Transverse colon (tissue), 4 donors: Measurements from ENCODE around the gene MYNN. TPM values are rescaled to one million over a fixed set of nuclear protein-coding genes. Genes with fewer than 3 reads are reported as not detected.

Experiments used
- DNase-seq: peaks from one replicate; pipeline ENCODE4 v3.0.0-alpha.2; 2019
- H3K27ac ChIP-seq, 4 donors: fragments of 200-600 bp; sonication (generic); 2 replicates each; pipeline ENCODE4 v1.5.1; 2016 to 2018; ENCODE audit warnings: inconsistent platforms in 4 of 4
- H3K27me3 ChIP-seq: fragments of 200-600 bp; sonication (generic); 2 replicates; pipeline ENCODE4 v1.5.1; 2017; ENCODE audit warnings: inconsistent platforms
- H3K36me3 ChIP-seq, 4 donors: fragments of 200-600 bp; sonication (generic); 2 replicates each; pipeline ENCODE4 v1.5.1; 2017 to 2019; ENCODE audit warnings: inconsistent platforms in 4 of 4
- H3K4me1 ChIP-seq, 4 donors: fragments of 200-600 bp; sonication (generic); 2 replicates each; pipeline ENCODE4 v1.5.1; 2017 to 2020; ENCODE audit warnings: inconsistent platforms in 4 of 4
- H3K4me3 ChIP-seq, 4 donors: fragments of 200-600 bp; sonication (generic); 1 replicate in 1 of 4; 2 replicates in 3 of 4; pipeline versions ENCODE4 v1.5.1 to v1.6.1; 2017 to 2019; ENCODE audit warnings: inconsistent platforms in 4 of 4
- H3K9me3 ChIP-seq, 2 donors: fragments of 200-600 bp; sonication (generic); 2 replicates each; pipeline ENCODE4 v1.5.1; 2017 to 2019; ENCODE audit warnings: inconsistent platforms in 2 of 2
- CTCF ChIP-seq, 5 experiments: fragments of 200-600 bp in 3 of 5; fragments of 450-650 bp in 2 of 5; sonication (generic) in 3 of 5; IDR thresholded peaks; 1 replicate in 2 of 5; 2 replicates in 3 of 5; pipeline ENCODE4 v1.5.1; 2016 to 2017; ENCODE audit warnings: antibody characterized with exemption in 5 of 5, inconsistent platforms in 3 of 5, mild to moderate bottlenecking in 2 of 5, moderate library complexity in 1 of 5
- EP300 ChIP-seq: sonication (generic); formaldehyde crosslinking; IDR thresholded peaks from one replicate; pipeline ENCODE4 v1.6.1; 2017; ENCODE audit warnings: antibody characterized with exemption, low read depth
- POLR2A ChIP-seq: fragments of 450-650 bp; IDR thresholded peaks from one replicate; pipeline ENCODE4 v1.6.1; 2016; ENCODE audit warnings: antibody characterized with exemption, mild to moderate bottlenecking, moderate library complexity
- POLR2AphosphoS5 ChIP-seq, 3 donors: sonication (generic); formaldehyde crosslinking; IDR thresholded peaks; one replicate each; pipeline ENCODE4 v1.6.1; 2016; ENCODE audit warnings: antibody characterized with exemption in 3 of 3
- WGBS, 2 donors: methylation state at CpG; one replicate each; pipeline ENCODE4 v1.1.5; 2018; ENCODE audit warnings: low coverage in 1 of 2; 5-methylcytosine and 5-hydroxymethylcytosine counted together
- in situ Hi-C, 4 donors: fragments of 200-750 bp; cut with MboI; loops; one replicate each; pipeline versions ENCODE4 v1.15.0 to v1.15.1; 2017; ENCODE audit warnings: low sequenced_read_pairs in 3 of 4, low pct_ligation_motif_present in 1 of 4, low pct_unique_long_range_greater_than_20kb in 1 of 4
- intact Hi-C: fragments of 100-400 bp; cut with DNase I; formaldehyde crosslinking; loops from one replicate; pipeline ENCODE4 v1.15.1; 2023; ENCODE audit warnings: low total_unique reads
- total RNA-seq, 4 donors: library from RNA; depleted of rRNA; stranded (reverse); fragments of >200 nt; gene quantifications; one replicate each; pipeline ENCODE4 v1.1.0, GENCODE V29; 2016

The MYNN gene
- total RNA-seq, 4 donors from 2014 or later = 7.0 to 27.3 (median 18.1) TPM

- no peaks in the 10 kb centered on the region for H3K9me3 ChIP-seq
- H3K27ac ChIP-seq = no peak overlapping the region
- in situ Hi-C loops = no loop called here
- no peak for DNase-seq
- no peaks in the 10 kb centered on the region for H3K27me3 ChIP-seq
- no peak overlapping the region for H3K4me3 ChIP-seq
- peaks cover 0 to 36% (median 14%) of the 10 kb centered on the region in 4 donors for H3K36me3 ChIP-seq
- no peaks in the 10 kb centered on the region for H3K4me1 ChIP-seq
- intact Hi-C loops = no loop called here
- TF ChIP-seq POLR2A (no peak), POLR2AphosphoS5 (IDR thresholded peaks at IDR 0.05) (no peak), EP300 (no peak), CTCF (IDR thresholded peaks at IDR 0.05) (no peak)
Measured at GRCh38 chr3:169790219-169790618, 17.0 kb downstream of the MYNN start.

- TF ChIP-seq POLR2A = no peak
- no peak for TF ChIP-seq POLR2AphosphoS5 (IDR thresholded peaks at IDR 0.05)
- no peak for TF ChIP-seq CTCF (IDR thresholded peaks at IDR 0.05)
- no peak for TF ChIP-seq EP300
Measured at GRCh38 chr3:169790687-169791429, 17.7 kb downstream of the MYNN start.

GRCh38 chr3:169792359-169792758, 19.2 kb downstream of the MYNN start:
- Histone ChIP-seq H3K4me3 (no peak overlapping the region), H3K4me1 (no peaks in the 10 kb centered on the region), H3K27me3 (no peaks in the 10 kb centered on the region), H3K9me3 (no peaks in the 10 kb centered on the region), H3K36me3 (peaks cover 0 to 14% (median 6%) of the 10 kb centered on the region in 4 donors), H3K27ac (no peak overlapping the region)
- TF ChIP-seq POLR2AphosphoS5 (IDR thresholded peaks at IDR 0.05) = no peak
- no peak for TF ChIP-seq POLR2A
- TF ChIP-seq EP300 = no peak
- TF ChIP-seq CTCF (IDR thresholded peaks at IDR 0.05) = no peak
- in situ Hi-C loops = no loop called here
- intact Hi-C loops = no loop called here
- WGBS, 2 donors = 100% methylated on average over 1 of the region's 1 CpG; no CpG with 5 or more reads in 1 of the 2 donors
- no peak for DNase-seq

More at GRCh38 chr3:169790687-169791429, 17.7 kb downstream of the MYNN start:
- H3K4me3 ChIP-seq = no peak overlapping the region
- 78 to 92% methylated on average over 1 to 4 of the region's 4 CpGs for WGBS, 2 donors
- intact Hi-C loops = no loop called here
- H3K9me3 ChIP-seq = no peaks in the 10 kb centered on the region
- no peaks in the 10 kb centered on the region for H3K4me1 ChIP-seq
- H3K36me3 ChIP-seq = peaks cover 0 to 29% (median 11%) of the 10 kb centered on the region in 4 donors
- no peaks in the 10 kb centered on the region for H3K27me3 ChIP-seq
- DNase-seq = no peak
- in situ Hi-C loops = no loop called here
- no peak overlapping the region for H3K27ac ChIP-seq

GRCh38 chr3:169804681-169805080, 31.5 kb downstream of the MYNN start:
- H3K27me3 ChIP-seq = no peaks in the 10 kb centered on the region
- no peak overlapping the region for H3K4me3 ChIP-seq
- DNase-seq = no peak

More at GRCh38 chr3:169804681-169805080, 31.5 kb downstream of the MYNN start:
- H3K4me1 ChIP-seq = no peaks in the 10 kb centered on the region
- H3K36me3 ChIP-seq = no peaks in the 10 kb centered on the region
- H3K27ac ChIP-seq = no peak overlapping the region
- TF ChIP-seq EP300 (no peak), POLR2A (no peak), POLR2AphosphoS5 (IDR thresholded peaks at IDR 0.05) (no peak), CTCF (IDR thresholded peaks at IDR 0.05) (no peak)
- WGBS, 2 donors = 92% methylated on average over 3 of the region's 3 CpGs
- no peaks in the 10 kb centered on the region for H3K9me3 ChIP-seq
- in situ Hi-C loops (no loop called here), intact Hi-C loops (no loop called here)
